ENCODE measurements around the gene TMEM255B.

TMEM255B gene

DNA sequence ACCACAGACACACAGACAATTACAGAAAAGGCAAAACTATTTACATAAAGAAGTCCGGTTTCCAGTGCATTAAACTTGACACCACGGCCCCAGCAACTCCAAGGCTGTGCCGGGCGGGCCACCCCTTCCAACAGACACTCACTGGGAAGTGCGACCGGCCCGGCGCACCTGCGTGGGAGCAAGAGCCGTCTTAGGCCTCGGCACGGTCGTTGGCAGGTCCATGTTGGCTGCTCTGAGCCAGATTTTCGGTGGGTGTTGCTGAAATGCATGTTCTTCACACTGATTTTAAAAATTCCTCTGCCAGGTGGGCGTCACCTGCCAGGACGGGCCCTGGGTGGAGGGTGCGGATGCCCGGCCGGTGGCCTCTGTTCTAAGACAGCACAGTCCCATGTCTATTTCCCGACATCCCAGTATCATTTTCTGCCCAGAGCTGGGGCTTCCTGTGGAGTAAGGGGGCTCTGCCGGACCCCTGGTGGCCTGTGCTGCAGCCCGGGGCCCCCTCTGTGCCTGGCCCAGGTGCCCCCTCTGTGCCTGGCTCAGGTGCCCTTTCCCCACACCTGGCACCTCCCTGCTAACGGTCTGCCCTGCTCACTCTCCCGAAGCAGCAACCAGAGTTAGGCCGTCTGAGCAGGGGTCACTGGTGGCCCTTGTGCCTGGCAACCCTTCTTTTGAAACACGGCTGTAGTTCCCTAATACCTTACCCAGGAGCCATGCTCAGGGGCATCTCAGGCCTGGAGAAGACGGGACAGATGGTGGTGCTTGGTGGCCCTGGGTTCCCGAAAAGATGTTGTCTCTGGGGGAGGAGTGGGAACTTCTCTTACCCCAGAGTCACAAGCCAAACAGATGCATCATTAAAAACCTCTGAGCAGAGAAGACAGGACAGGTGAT, 9.2 kb downstream of the TMEM255B start:
- DNase-seq (ENCODE audit: low read depth): no peak

DNA sequence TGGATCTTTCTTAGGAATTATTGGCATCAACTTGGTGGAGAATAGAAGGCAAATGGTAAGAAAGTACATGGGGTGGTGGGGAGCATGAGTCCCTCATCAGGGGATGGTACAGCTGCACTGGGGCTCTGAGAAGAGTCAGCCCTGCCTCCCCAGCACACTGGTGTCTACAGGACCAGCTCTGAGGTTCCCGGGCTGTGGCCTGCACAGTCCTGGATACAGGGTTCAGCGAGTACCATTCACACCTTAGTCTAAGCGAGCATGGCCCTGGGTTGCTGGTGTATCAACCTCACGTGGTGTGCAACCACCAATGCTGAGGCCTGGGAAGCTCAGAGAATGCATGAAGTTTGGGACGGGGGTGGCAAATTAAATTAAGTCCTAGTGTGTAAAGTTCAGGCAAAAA, 10.1 kb downstream of the TMEM255B start:
- no peak for DNase-seq (ENCODE audit: low read depth)

DNA sequence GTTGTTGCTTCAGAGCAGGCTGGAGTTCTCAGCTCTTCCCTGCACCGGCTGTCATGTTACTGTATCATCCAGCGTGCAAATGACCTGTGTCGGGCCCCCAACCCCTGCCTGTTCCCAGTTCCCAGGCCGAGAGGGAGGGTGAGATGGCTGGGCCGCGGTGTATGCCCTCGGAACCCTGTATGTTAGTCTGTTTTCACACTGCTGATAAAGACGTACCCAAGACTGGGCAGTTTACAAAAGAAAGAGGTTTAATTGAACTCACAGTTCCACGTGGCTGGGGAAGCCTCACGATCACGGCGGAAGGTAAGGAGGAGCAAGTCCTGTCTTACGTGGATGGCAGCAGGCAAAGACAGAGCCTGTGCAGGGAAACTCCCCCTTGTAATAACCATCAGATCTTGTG, 10.9 kb downstream of the TMEM255B start:
- DNase-seq (ENCODE audit: low read depth): no peak

DNA sequence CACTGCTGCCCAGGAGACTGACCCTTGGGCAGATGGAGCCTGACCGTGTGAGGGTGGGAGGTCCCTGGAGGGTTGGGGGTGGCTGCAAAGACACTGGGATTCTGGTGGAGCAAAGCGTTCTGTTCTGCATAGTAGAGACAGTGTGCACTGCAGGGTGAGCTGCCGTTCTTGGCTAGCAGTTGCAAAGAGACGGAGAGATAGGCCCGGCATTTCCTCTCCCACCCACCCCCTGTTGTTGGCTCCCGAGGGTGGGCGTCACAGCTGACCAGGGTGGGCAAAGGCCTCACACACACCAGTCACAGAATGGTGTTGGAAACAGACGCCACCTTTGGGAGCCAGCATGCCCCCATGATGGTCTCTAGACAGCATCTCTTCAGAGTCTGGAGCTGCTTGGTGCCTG, 11.4 kb downstream of the TMEM255B start:
- DNase-seq (ENCODE audit: low read depth): no peak

DNA sequence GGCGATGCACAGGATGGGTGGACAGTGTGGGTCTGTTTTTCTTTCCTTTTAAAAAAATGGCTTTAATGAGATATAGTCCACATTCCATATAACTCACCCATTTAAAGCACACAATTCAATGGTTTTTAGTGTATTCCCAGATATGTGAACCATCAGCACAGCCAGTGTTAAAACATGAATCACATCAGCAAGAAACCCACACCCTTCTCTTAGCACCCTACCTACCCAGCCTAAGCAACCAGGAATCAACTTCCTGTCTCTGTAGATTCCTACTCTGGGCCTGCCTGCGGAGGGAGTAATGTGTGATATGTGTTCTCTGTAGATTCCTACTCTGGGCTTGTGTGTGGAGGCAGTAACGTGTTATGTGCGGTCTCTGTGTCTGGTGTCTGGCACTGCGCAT, 11.9 kb downstream of the TMEM255B start:
- DNase-seq (ENCODE audit: low read depth): no peak

DNA sequence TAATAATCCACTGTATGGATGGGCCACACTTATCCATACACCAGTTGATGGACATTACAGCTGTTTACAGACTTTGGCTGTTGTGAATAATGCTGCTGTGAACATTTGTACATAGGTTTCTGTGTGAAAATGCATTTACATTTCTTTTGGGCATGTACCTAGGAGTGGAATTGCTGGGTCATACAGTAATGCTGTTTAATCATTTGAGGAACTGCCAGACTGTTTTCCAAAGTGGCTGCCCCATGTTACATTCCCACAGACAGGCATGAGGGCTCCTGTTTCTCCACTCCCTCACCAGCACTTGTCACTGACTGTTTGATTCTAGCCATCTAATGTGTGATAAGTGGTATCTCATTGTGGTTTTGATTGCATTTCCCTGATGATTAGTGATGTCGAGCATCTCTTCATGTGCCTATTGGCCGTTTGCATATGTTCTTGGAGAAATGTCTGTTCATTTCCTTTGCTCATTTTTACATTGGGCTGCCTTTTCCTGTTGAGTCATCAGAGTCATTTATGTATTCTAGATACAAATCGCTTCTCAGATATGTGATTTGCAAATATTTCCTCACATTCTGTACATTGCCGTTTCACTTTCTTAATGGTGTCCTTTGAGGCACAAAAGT, 12.8 kb downstream of the TMEM255B start:
- DNase-seq (ENCODE audit: low read depth): no peak

DNA sequence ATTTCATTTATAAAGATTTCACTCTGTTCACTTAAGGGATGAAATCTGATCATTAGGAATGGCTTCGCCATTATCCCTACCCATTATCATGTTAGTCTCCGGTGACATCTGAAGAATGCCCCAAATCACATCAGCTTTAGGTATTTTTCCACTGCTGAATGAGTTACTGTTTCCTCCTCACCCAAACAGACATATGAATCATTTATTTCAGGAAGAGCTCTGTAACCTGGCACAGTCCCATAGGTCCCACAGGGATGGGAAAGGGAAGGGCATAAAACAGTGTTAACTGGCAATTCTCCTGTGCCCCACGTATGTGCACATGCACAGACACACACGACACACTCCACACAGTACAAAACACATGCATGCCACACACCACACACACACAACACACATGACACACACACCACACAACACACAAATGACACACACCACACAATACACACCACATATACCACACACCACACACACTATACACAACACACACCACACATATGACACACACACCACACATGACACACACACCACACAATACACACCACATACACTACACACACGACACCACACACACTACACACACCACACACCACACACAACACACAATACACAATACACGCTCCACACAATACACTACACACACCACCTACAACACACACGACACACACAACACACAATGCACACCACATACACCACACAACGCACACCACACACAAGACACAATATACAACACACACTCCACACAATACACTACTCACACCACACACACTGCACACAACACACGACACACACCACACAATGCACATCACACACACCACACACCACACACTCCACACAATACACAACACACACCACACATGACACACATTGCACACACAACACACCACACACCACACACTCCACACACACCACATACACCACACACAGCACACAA, 15.4 kb downstream of the TMEM255B start:
- no peak for DNase-seq (ENCODE audit: low read depth)

DNA sequence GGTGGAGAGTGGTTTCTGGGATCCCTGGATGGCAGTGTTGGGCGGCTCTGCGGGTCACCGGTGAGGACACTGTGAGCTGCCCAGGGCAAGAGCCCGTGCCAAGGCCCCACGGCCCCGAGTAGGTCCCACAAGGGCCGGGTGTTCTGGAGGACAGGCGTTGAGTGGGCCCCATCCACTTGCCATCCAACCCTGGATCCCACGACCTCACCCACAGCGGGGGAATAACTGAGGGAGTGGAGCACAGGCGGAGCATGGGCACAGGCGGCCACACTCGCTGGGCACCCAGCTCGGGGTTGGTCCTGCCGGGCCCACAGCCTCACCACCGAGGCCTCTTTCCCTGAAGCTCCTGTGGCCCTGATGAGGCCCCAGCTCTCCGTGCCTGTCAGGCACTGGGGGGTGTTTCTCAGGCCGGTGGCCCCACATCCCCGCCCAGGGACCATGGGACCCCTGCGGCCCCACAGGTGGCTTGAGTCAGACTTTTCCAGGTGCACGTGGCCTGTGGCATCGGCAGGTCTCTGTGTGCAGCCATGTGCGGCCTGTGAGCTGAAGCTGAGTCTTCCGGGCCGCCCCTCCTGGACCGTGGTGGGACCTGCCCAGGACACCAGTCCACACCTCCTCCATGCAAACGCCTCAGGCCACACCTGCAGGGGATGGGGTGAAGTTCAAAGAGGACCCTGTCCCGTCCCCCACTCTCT, 16.6 kb downstream of the TMEM255B start:
- no peak for DNase-seq (ENCODE audit: low read depth)

DNA sequence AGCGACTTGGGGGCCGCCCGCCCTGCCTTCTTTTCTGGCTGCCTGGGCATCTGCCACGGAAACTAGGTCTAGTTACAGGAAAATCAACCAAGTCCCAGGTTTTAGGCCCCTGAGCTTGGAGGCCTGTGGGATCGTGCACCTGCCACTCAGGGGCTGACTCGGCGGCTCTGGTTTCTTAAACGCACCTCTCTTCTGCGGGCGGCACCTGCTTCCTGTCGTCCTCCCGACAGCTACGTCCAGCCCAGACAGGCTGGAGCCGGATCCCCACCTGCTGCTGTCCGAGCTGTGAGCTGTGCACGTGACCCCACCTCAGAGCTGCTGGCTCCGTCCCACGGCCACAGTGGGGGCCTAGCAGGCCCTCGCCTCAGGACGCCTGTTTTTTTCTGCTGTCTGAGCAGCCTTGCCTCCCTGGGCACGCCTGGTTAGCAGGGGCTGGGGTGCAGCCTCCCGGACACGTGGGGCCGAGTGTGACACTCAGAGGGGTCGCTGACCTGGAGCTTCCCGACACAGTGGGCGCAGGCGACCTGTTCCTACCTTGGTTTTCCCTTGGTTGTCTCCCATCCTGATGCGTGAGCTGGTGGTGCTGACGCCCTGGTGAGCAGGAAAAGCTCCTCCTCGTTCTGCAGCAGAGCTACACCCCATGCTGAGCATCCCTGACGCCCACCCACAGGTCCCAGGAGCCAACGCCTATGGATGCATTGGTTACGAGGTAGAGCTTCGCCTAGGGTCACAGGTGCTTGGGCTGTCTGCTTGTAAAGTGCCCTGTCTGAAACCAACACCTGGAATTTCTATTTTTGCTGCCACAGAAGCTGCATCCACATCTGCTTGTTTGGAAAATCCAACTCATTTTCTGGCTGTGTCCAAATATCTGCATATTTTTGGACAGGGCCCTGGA, 17.5 kb downstream of the TMEM255B start:
- no peak for DNase-seq (ENCODE audit: low read depth)

DNA sequence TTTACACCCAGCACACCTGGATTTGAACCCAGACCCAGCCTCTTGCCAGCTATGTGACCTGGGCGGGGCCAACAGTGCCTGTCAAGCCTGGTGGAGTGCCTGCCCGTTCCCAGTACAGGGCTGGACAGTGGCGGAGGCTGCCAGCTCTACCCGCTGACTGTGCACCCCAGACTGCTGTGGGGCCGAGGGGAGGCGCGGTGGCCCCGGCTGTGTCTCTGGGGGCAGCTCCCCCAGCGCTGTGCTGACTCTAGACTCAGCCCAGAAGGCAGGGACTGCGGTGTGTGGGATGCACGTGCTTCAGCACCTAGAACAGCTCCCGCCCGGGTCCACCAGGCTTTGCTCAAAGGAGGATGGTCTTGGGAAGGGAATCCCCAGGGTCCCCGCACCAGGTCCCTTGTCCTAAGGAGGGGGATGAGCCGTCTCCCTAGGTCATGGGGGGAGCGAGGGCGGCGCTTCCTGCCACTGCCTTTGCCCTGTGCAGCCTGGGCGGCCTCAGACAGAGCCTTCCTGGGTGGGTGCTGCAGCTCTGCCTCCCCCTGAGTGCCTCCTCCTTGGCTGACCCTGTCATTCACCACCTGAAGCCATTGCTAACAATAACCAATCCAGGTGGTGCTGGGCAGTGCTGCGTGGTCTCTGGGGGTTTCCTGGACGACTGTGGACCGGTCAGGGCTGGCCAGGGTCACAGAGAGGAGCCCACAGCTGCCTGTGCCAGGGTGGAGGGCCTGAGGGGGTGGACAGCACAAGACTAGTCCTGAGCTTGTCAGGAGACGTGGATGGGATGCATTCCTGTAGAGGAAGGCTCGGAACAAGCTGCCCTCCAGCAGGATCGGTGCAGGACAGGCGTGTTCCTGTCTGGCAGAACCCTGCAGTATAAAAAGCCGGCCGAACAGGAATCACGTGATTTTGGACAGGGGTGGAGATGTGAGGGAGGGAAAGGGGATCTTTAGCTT, 18.6 kb downstream of the TMEM255B start:
- no peak for DNase-seq (ENCODE audit: low read depth)

DNA sequence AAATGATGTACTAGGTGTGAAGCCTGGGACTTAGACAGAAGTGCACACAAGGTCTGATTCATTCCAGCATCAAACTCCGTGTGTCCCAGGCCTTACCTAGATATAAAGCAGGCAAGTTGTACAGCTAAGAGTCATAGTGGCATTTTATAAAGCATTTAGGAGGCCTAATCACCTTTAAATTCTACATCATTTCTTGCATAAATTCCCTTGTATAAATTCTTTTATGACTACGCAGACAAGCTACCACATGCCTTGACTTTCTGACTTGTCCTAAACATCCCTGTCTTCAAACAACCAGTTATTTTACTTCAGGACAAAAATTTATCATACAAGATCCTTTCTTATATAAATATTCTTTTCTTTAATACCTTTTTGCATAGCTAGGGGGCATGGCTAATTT, 22.5 kb downstream of the TMEM255B start:
- no peak for DNase-seq (ENCODE audit: low read depth)

DNA sequence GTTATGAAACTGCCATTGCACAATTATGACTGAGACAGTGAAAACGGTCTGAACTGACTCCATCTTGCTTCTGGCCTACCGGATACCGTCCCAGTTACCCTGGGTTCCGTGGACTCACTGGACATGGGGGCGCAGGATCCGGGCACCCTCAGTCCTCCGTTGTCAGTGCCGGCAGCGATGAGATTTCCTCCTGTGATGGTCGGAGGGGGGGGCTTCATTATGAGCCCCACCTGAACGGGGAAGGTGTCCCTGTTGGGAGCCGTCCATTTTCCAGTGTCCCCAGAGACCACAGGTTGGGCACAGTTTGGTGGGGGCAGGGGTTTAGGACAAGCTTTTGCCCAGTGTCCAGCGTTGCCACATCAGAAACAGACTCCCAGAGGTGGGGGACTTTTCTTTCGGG, 23.4 kb downstream of the TMEM255B start:
- no peak for DNase-seq (ENCODE audit: low read depth)

DNA sequence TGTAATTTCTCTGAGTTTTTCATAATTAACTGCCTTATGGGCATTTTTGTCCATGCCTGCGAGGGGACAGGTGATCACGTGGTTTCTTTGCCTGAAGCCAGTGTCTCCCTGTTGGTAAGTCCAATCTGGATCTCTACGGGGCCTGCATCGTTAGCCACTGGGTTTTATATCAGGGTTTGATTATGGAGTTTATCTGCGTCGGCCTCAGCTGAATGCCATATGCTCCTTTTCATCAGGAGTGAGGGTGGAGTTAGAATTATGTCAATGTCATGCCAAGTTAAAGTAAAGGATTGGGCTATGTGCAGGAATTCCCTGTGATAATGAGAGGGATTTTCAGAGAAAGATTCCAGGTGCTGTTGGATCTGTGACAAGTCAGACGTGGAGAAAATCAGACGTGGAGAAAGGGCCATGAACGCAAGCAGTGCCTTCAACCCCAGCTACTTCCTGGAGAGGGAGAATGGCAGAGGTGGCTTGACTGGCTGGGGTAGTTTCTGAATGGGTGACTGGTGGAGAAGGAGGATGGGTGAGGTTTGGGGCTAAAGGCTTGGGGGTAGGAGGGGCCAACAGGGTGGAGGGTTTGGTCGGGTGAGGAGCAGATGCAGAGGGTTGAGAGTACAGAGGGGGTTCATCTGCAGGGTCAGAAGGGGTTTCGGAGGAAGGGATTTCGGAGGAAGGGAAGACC, 24.3 kb downstream of the TMEM255B start:
- no peak for DNase-seq (ENCODE audit: low read depth)

DNA sequence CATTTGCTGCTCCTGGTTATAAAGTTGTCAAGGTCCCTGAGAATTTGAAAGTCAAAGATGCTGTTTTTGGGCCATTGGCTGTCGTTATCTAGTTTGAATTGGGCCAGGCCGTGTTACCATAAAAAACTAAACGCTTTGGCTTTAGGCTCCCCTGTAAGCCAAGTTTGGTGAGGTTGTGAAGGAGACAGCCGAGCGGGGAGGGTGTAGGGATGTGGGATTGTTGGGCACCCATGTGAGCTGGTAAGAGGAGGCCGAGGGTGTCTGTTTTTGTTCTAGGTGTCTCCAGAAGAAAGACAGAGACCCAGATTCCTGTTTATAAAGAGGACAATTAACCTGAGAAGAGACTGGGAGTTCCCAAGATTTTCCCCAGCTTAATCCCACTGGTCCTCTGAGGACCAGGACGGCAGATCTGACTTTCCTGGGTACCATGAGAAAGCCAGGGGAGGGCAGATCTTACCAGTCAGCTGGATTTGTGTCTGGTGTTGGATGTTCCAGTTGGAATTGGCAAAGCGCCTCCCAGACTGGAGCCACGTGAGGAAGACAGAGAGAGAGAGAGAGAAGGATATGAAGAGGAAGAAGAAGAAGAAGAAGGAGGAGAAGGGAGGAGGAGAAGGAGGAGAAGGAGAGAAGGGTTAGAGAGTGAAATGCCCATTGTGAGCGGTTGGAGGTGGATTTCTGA, 25.1 kb downstream of the TMEM255B start:
- no peak for DNase-seq (ENCODE audit: low read depth)

DNA sequence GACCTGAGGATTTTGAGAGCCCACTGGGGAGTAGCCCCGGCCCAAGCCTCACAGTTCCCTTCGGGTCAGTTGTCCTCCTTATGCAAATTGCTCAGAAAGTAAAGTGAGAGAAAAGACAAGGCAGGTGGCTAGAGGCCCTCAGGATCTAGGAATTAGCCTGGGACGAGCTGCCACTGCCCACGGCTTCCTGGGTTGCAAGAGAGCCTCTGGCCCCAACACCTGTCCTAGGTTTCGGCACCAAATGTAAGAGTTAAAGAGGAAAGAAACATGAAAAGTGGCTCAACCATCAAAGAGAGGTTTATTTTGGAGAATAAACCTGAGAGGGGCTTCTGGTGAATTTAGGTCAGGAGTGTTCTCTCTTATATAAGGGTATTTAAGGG, 25.6 kb downstream of the TMEM255B start:
- no peak for DNase-seq (ENCODE audit: low read depth)

DNA sequence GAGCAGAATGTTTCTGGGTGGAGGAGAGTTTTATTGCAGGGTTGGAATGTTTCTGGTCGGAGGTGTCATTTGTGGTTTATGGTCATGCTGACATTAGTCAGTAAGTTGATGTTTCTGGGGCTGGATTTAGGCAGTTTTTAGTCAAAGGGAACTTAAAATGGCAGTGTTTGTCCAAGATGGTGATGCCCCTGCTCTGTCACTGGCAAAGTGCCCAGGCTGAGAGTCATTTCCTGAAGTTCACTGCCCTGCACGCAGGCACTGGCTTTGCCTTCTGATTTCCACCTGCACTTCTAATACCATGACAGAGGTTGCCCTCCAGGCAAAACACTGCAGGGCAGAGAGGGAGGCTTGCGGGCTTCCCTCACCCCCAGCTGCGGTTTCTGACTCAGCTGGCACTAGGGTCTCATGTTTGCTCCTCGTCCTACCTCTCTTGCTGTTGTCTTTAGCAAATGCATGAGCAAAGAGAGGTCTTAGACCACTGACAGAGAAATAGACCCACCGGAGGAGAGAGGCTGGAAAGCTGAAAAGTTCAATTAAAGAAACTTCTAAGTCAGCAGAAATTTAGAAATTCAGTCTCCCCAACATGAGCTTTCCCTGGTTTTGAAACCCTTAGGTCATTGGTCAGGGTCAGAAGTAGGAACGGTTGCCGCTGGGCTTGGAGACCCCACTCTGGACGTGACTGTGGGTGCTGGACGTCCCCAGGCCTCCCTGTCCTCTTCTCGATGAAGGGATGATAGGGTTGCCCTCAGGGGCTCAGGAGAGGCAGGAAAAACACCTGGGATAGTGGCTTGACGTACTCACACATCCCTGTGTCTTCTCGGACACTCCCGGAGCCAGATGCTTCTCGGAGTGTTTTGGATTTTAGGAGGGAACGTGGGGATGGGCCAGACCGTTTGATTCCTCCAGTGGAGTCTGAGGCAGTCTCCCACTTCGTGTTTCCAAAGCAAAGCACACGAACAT, 26.3 kb downstream of the TMEM255B start:
- peak; percentile 8 for DNase-seq (ENCODE audit: low read depth)

DNA sequence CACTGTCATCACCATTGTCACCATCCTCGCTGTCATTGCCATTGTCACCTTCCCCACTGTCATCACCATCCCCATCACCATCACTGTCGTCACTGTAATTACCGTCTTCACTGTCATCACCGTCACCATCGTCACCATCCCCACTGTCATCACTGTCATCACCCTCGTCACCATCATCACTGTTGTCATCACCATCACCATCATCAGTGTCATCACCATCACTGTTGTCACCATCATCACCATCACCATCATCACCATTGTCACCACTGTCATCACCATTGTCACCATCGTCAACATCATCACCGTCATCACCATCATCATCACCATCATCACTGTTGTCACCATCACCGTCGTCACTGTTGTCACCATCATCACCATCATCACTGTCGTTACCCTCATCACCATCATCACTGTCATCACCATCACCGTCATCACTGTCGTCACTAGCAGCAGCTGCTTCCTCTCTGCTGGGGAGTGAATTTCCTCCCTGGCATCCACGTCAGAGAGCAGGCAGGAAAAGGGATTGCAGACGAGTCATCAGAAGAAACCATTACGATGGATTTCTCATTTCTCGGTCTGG, 27.3 kb downstream of the TMEM255B start:
- no peak for DNase-seq (ENCODE audit: low read depth)
